Mesothelial cell of epicardium (in vitro differentiated cells): Measurements from ENCODE around the gene C4orf50. TPM values are rescaled to one million over a fixed set of nuclear protein-coding genes. Genes with fewer than 3 reads are reported as not detected.

Experiments used
- DNase-seq, 2 experiments: peaks; one replicate each; pipeline ENCODE4 v3.0.0; 2021; ENCODE audit warnings: low spot score in 2 of 2; ENCODE audit not compliant: unreplicated experiment in 2 of 2
- H3K27ac Mint-ChIP-seq: 2 replicates; pipeline ENCODE4 v1.8.0; 2021; ENCODE audit warnings: mixed read lengths
- H3K27me3 Mint-ChIP-seq: 2 replicates; pipeline ENCODE4 v1.8.0; 2021; ENCODE audit warnings: low read depth, mixed read lengths
- H3K36me3 Mint-ChIP-seq: 2 replicates; pipeline ENCODE4 v1.8.0; 2021; ENCODE audit warnings: mixed read lengths
- H3K4me1 Mint-ChIP-seq: 2 replicates; pipeline ENCODE4 v1.8.0; 2021; ENCODE audit warnings: mixed read lengths
- H3K4me3 Mint-ChIP-seq: 2 replicates; pipeline ENCODE4 v1.8.0; 2021; ENCODE audit warnings: mild to moderate bottlenecking, moderate library complexity, mixed read lengths
- H3K9me3 Mint-ChIP-seq: 2 replicates; pipeline ENCODE4 v1.8.0; 2021; ENCODE audit warnings: mixed read lengths
- CTCF ChIP-seq: fragments of 200-600 bp; sonication (generic); IDR thresholded peaks from one replicate; pipeline ENCODE4 v1.5.0; 2021; ENCODE audit warnings: antibody characterized with exemption; ENCODE audit not compliant: unreplicated experiment
- total RNA-seq: library from RNA; stranded (reverse); gene quantifications from 3 replicates; pipeline ENCODE4 v1.2.1, GENCODE V29; 2021

C4orf50 gene
- total RNA-seq, 1 donor from 2014 or later = 0.04 TPM

GRCh38 chr4:6017030-6017429 is 1.2 kb downstream of the C4orf50 start:
- H3K27ac Mint-ChIP-seq = no peak overlapping the region
- H3K27me3 Mint-ChIP-seq = peaks cover 49% of the 10 kb centered on the region
- H3K4me3 Mint-ChIP-seq = no peak overlapping the region
- TF ChIP-seq CTCF = no peak
- no peak for DNase-seq
- no peaks in the 10 kb centered on the region for H3K9me3 Mint-ChIP-seq
- peaks cover 1% of the 10 kb centered on the region for H3K4me1 Mint-ChIP-seq
- no peaks in the 10 kb centered on the region for H3K36me3 Mint-ChIP-seq

- Mint-ChIP-seq H3K27ac (no peak overlapping the region), H3K9me3 (no peaks in the 10 kb centered on the region), H3K4me1 (no peaks in the 10 kb centered on the region), H3K27me3 (peaks cover 60% of the 10 kb centered on the region), H3K4me3 (no peak overlapping the region), H3K36me3 (no peaks in the 10 kb centered on the region)
- TF ChIP-seq CTCF = no peak
- no peak for DNase-seq
Observed at GRCh38 chr4:6013564-6013963, 4.7 kb downstream of the C4orf50 start.

- Mint-ChIP-seq H3K4me3 (no peak overlapping the region), H3K9me3 (no peaks in the 10 kb centered on the region), H3K27ac (no peak overlapping the region), H3K36me3 (no peaks in the 10 kb centered on the region), H3K4me1 (no peaks in the 10 kb centered on the region), H3K27me3 (peaks cover 58% of the 10 kb centered on the region)
- no peak for DNase-seq
- TF ChIP-seq CTCF = no peak
Observed at GRCh38 chr4:6012200-6012599, 6.0 kb downstream of the C4orf50 start.

GRCh38 chr4:6011686-6012085 is 6.5 kb downstream of the C4orf50 start:
- no peak for DNase-seq
- H3K9me3 Mint-ChIP-seq = no peaks in the 10 kb centered on the region
- TF ChIP-seq CTCF = no peak
- H3K27me3 Mint-ChIP-seq = peaks cover 59% of the 10 kb centered on the region
- no peak overlapping the region for H3K27ac Mint-ChIP-seq
- no peak overlapping the region for H3K4me3 Mint-ChIP-seq
- H3K36me3 Mint-ChIP-seq = no peaks in the 10 kb centered on the region
- H3K4me1 Mint-ChIP-seq = no peaks in the 10 kb centered on the region

- Mint-ChIP-seq H3K36me3 (no peaks in the 10 kb centered on the region), H3K4me3 (no peak overlapping the region), H3K9me3 (no peaks in the 10 kb centered on the region), H3K4me1 (no peaks in the 10 kb centered on the region), H3K27ac (no peak overlapping the region), H3K27me3 (peaks cover 60% of the 10 kb centered on the region)
- no peak for DNase-seq
- TF ChIP-seq CTCF = no peak
Observed at GRCh38 chr4:6011271-6011671, 7.0 kb downstream of the C4orf50 start.

- no peaks in the 10 kb centered on the region for H3K9me3 Mint-ChIP-seq
- no peaks in the 10 kb centered on the region for H3K36me3 Mint-ChIP-seq
- H3K27ac Mint-ChIP-seq = no peak overlapping the region
- H3K27me3 Mint-ChIP-seq = peaks cover 65% of the 10 kb centered on the region
- H3K4me3 Mint-ChIP-seq = no peak overlapping the region
- H3K4me1 Mint-ChIP-seq = no peaks in the 10 kb centered on the region
- DNase-seq = no peak
- TF ChIP-seq CTCF = no peak
Observed at GRCh38 chr4:6010789-6011188, 7.4 kb downstream of the C4orf50 start.
